HCT116 (cell line): Measurements from ENCODE around the gene STXBP3. TPM values are rescaled to one million over a fixed set of nuclear protein-coding genes. Genes with fewer than 3 reads are reported as not detected.

ENCODE experiments used
- ATAC-seq: fragments of 200-7000 bp; cut with Tn5 transposase; 2 replicates; pipeline ENCODE4 v1.9.1; 2020; ENCODE audit warnings: mild to moderate bottlenecking, moderate library complexity
- BruUV-seq: library from RNA; stranded (reverse); fragments of 400-500 nt; replicated peaks from 2 replicates; lab custom pipeline; 2021; lab: Mats Ljungman, UMichigan
- CTCF ChIA-PET: fragments of 300-600 bp; sonication (Branson Sonifier 250); formaldehyde crosslinking; loops from one replicate; lab custom pipeline; 2021; ENCODE audit warnings: antibody characterized with exemption; lab: Charles Lee
- POLR2A ChIA-PET: fragments of 300-600, 350-600 bp; sonication (Branson Sonifier 250); formaldehyde crosslinking; loops from one replicate; lab custom pipeline; 2021; ENCODE audit warnings: antibody characterized with exemption; lab: Charles Lee
- RAD21 ChIA-PET, 2 experiments: fragments of 300-600 bp; sonication (Branson Sonifier 250); formaldehyde crosslinking; loops; one replicate each; lab custom pipeline; 2023; ENCODE audit warnings: low total read pairs in 2 of 2; ENCODE audit not compliant: uncharacterized antibody in 2 of 2, unreplicated experiment in 2 of 2, low non-redundant PET in 1 of 2; lab: Charles Lee
- DNase-seq: peaks from one replicate; pipeline ENCODE4 v3.0.0-alpha.2; 2010; ENCODE audit warnings: low read depth, low spot score
- H2AFZ ChIP-seq: fragments of 200-600 bp; shearing (Covaris generic), sonication (generic); 2 replicates; pipeline ENCODE4 v1.6.1; 2017; ENCODE audit warnings: low read depth, mixed run types, mixed read lengths, antibody characterized with exemption, low read length; ENCODE audit not compliant: poor library complexity, severe bottlenecking
- H3K27ac ChIP-seq: 2 replicates; pipeline ENCODE4 v1.5.1; 2012; ENCODE audit warnings: low read depth, low read length
- H3K27me3 ChIP-seq: fragments of 200-600 bp; sonication (generic); 2 replicates; pipeline ENCODE4 v1.6.1; 2016; ENCODE audit warnings: mixed run types, low read length, mixed read lengths; ENCODE audit not compliant: insufficient read depth
- H3K36me3 ChIP-seq, 2 experiments: fragments of 200-500 bp in 1 of 2; fragments of 200-600 bp in 1 of 2; sonication (Bioruptor generic) in 1 of 2; sonication (generic) in 1 of 2; 2 replicates each; pipeline versions ENCODE4 v1.5.1 to v1.6.1; 2014 to 2016; ENCODE audit warnings: low read length in 2 of 2, inconsistent platforms in 1 of 2, mixed read lengths in 1 of 2, mixed run types in 1 of 2; ENCODE audit not compliant: insufficient read depth in 2 of 2, control insufficient read depth in 1 of 2
- H3K4me1 ChIP-seq, 2 experiments: fragments of 200-600 bp in 1 of 2; sonication (generic) in 1 of 2; 2 replicates each; pipeline versions ENCODE4 v1.5.1 to v1.6.1; 2012 to 2017; ENCODE audit warnings: low read length in 2 of 2, inconsistent platforms in 1 of 2, mild to moderate bottlenecking in 1 of 2, mixed read lengths in 1 of 2, mixed run types in 1 of 2, moderate library complexity in 1 of 2; ENCODE audit not compliant: insufficient read depth in 2 of 2, control insufficient read depth in 1 of 2
- H3K4me2 ChIP-seq: fragments of 200-600 bp; sonication (generic); 2 replicates; pipeline ENCODE4 v1.6.1; 2017; ENCODE audit warnings: mixed run types, low read length, mixed read lengths
- H3K4me3 ChIP-seq, 2 experiments: fragments of 200-600 bp in 1 of 2; sonication (generic) in 1 of 2; replicated peaks in 1 of 2; 2 replicates each; pipeline ENCODE4 v1.5.1; 2011 to 2016; ENCODE audit warnings: low read length in 2 of 2, control low read depth in 1 of 2, low read depth in 1 of 2, mild to moderate bottlenecking in 1 of 2, mixed read lengths in 1 of 2, mixed run types in 1 of 2
- H3K79me2 ChIP-seq: fragments of 200-600 bp; sonication (generic); 2 replicates; pipeline ENCODE4 v1.6.1; 2017; ENCODE audit warnings: mild to moderate bottlenecking, mixed run types, low read length, moderate library complexity, mixed read lengths; ENCODE audit not compliant: insufficient read depth
- H3K9ac ChIP-seq: fragments of 200-600 bp; sonication (generic); 2 replicates; pipeline ENCODE4 v1.6.1; 2016; ENCODE audit warnings: low read length, mixed read lengths
- H3K9me2 ChIP-seq: fragments of 200-600 bp; sonication (generic), shearing (Covaris generic); 2 replicates; pipeline ENCODE4 v1.6.1; 2017; ENCODE audit warnings: mixed run types, mild to moderate bottlenecking, moderate library complexity; ENCODE audit not compliant: insufficient read depth
- H3K9me3 ChIP-seq, 2 experiments: fragments of 200-500 bp in 1 of 2; fragments of 200-600 bp in 1 of 2; sonication (Bioruptor generic) in 1 of 2; sonication (generic) in 1 of 2; 2 replicates each; pipeline ENCODE4 v1.6.1; 2014 to 2017; ENCODE audit warnings: low read length in 2 of 2, mixed read lengths in 2 of 2, inconsistent platforms in 1 of 2, low read depth in 1 of 2, mild to moderate bottlenecking in 1 of 2, mixed run types in 1 of 2, moderate library complexity in 1 of 2; ENCODE audit not compliant: control insufficient read depth in 1 of 2, insufficient read depth in 1 of 2
- H4K20me1 ChIP-seq: fragments of 200-600 bp; sonication (generic), shearing (Covaris generic); 2 replicates; pipeline ENCODE4 v1.6.1; 2017; ENCODE audit warnings: mixed run types, mild to moderate bottlenecking, moderate library complexity; ENCODE audit not compliant: insufficient read depth
- ATF3 ChIP-seq: IDR thresholded peaks from 2 replicates; pipeline ENCODE4 v1.6.1; 2012
- CEBPB ChIP-seq: IDR thresholded peaks from 2 replicates; pipeline ENCODE4 v1.6.1; 2012; ENCODE audit warnings: low read depth
- CTCF ChIP-seq, 3 experiments: fragments of 200-600 bp in 1 of 3; sonication (generic) in 1 of 3; IDR thresholded peaks in 2 of 3; conservative IDR thresholded peaks in 1 of 3; 2 replicates each; pipeline ENCODE4 v1.5.1; 2012 to 2017; ENCODE audit warnings: low read depth in 2 of 3, low read length in 2 of 3, antibody characterized with exemption in 1 of 3, borderline replicate concordance in 1 of 3, control low read depth in 1 of 3, mild to moderate bottlenecking in 1 of 3, mixed read lengths in 1 of 3, mixed run types in 1 of 3, moderate library complexity in 1 of 3; ENCODE audit not compliant: insufficient read depth in 1 of 3
- EGR1 ChIP-seq: IDR thresholded peaks from 2 replicates; pipeline ENCODE4 v1.6.1; 2012; ENCODE audit warnings: low read depth
- ELF1 ChIP-seq: IDR thresholded peaks from 2 replicates; pipeline ENCODE4 v1.6.1; 2012; ENCODE audit warnings: low read depth, borderline replicate concordance
- FOSL1 ChIP-seq: IDR thresholded peaks from 2 replicates; pipeline ENCODE4 v1.6.1; 2012; ENCODE audit warnings: low read depth
- JUND ChIP-seq: IDR thresholded peaks from 2 replicates; pipeline ENCODE4 v1.6.1; 2012
- POLR2AphosphoS5 ChIP-seq: IDR thresholded peaks from 2 replicates; pipeline ENCODE4 v1.6.1; 2011; ENCODE audit warnings: mild to moderate bottlenecking, low read depth, low read length, moderate library complexity
- REST ChIP-seq: IDR thresholded peaks from 2 replicates; pipeline ENCODE4 v1.6.1; 2012; ENCODE audit warnings: low read depth
- SIN3A ChIP-seq: IDR thresholded peaks from 2 replicates; pipeline ENCODE4 v1.6.1; 2012; ENCODE audit warnings: low read depth
- TCF7L2 ChIP-seq: IDR thresholded peaks from 2 replicates; pipeline ENCODE4 v1.7.0; 2011; ENCODE audit warnings: borderline replicate concordance, inconsistent platforms; ENCODE audit not compliant: insufficient read depth, insufficient read length; ENCODE audit errors: extremely low read depth
- YY1 ChIP-seq: IDR thresholded peaks from 2 replicates; pipeline ENCODE4 v1.6.1; 2011; ENCODE audit warnings: low read length, low read depth, moderate library complexity, mild to moderate bottlenecking; ENCODE audit not compliant: insufficient replicate concordance; ENCODE audit errors: extremely low read depth
- ZBTB33 ChIP-seq: IDR thresholded peaks from 2 replicates; pipeline ENCODE4 v1.6.1; 2011; ENCODE audit warnings: mild to moderate bottlenecking, low read length, moderate library complexity; ENCODE audit not compliant: insufficient replicate concordance; ENCODE audit errors: extremely low read depth
- ZNF274 ChIP-seq: fragments of 200-500 bp; sonication (Bioruptor generic); IDR thresholded peaks from 2 replicates; pipeline ENCODE4 v1.6.1; 2014; ENCODE audit warnings: mild to moderate bottlenecking, low read depth, low read length, inconsistent platforms
- intact Hi-C: fragments of 100-400 bp; cut with micrococcal nuclease; formaldehyde crosslinking; loops from 2 replicates; pipeline ENCODE4 v1.10.0; 2022
- total RNA-seq: library from RNA; stranded (reverse); gene quantifications from one replicate; pipeline ENCODE4 v1.2.1, GENCODE V29; 2021; ENCODE audit not compliant: unreplicated experiment

The STXBP3 gene
- total RNA-seq, 1 experiment from 2014 or later = 22.6 TPM

GRCh38 chr1:108716437-108717230, 29.8 kb upstream of the STXBP3 start:
- intact Hi-C loops = no loop called here
- ATAC-seq = no peak
- ChIA-PET CTCF (no interaction called here), POLR2A (no interaction called here), RAD21 (no interaction called here)
- no peaks in the 10 kb centered on the region for H3K9me2 ChIP-seq
- H3K4me2 ChIP-seq = no peak overlapping the region
- TF ChIP-seq ZNF274 (no peak), REST (no peak), ELF1 (no peak), FOSL1 (no peak), SIN3A (no peak), ZBTB33 (no peak), JUND (no peak), CTCF (IDR thresholded peaks at IDR 0.05 in 2 of 3, conservative IDR thresholded peaks at IDR 0.05 in 1 of 3; ENCODE audit: borderline replicate concordance in 1 of 3, insufficient read depth in 1 of 3, low read depth in 2 of 3, low read length in 2 of 3) (no peak), TCF7L2 (no peak), ATF3 (no peak), POLR2AphosphoS5 (no peak), EGR1 (no peak), CEBPB (no peak), YY1 (no peak)
- H3K27me3 ChIP-seq = no peaks in the 10 kb centered on the region
- no peaks in the 10 kb centered on the region for H3K9me3 ChIP-seq
- H3K4me1 ChIP-seq = peaks cover 5 to 24% of the 10 kb centered on the region in 2 experiments
- no peak overlapping the region for H3K27ac ChIP-seq
- H3K36me3 ChIP-seq = no peaks in the 10 kb centered on the region
- no peaks in the 10 kb centered on the region for H4K20me1 ChIP-seq
- no peaks in the 10 kb centered on the region for H3K79me2 ChIP-seq
- no peak overlapping the region for H3K9ac ChIP-seq
- DNase-seq = no peak
- no peak overlapping the region for H3K4me3 ChIP-seq
- H2AFZ ChIP-seq = no peak overlapping the region
- BruUV-seq = no TSS peak
